WERI-Rb-1 (cell line): ENCODE data around the gene CPEB3.

Experiments
- DNase-seq: peaks from one replicate; pipeline ENCODE4 v3.0.0-alpha.2; 2020
- H3K27ac ChIP-seq: fragments of 250-450 bp; sonication (Bioruptor Pico); 2 replicates; pipeline ENCODE4 v1.5.1; 2020; ENCODE audit warnings: mild to moderate bottlenecking, moderate library complexity
- H3K27me3 ChIP-seq: fragments of 250-450 bp; sonication (Bioruptor Pico); 2 replicates; pipeline ENCODE4 v1.5.1; 2021; ENCODE audit warnings: mild to moderate bottlenecking, low read depth, moderate library complexity; ENCODE audit not compliant: insufficient read depth, severe bottlenecking
- H3K36me3 ChIP-seq: fragments of 250-450 bp; sonication (Bioruptor Pico); 2 replicates; pipeline ENCODE4 v1.5.1; 2020; ENCODE audit warnings: mild to moderate bottlenecking, moderate library complexity
- H3K4me3 ChIP-seq: 2 replicates; pipeline ENCODE4 v1.5.1; 2011; ENCODE audit warnings: low read depth, mild to moderate bottlenecking, control low read depth, low read length
- H3K9me3 ChIP-seq: fragments of 250-450 bp; sonication (Bioruptor Pico); 2 replicates; pipeline ENCODE4 v1.5.1; 2021; ENCODE audit warnings: mild to moderate bottlenecking, moderate library complexity; ENCODE audit not compliant: severe bottlenecking
- TF ChIP-seq, protein P1 (sequence below): IDR thresholded peaks from 2 replicates; pipeline ENCODE4 v1.5.1; 2011; ENCODE audit warnings: low read depth, mild to moderate bottlenecking, control low read depth, inconsistent platforms, low read length

The CPEB3 gene

DNA sequence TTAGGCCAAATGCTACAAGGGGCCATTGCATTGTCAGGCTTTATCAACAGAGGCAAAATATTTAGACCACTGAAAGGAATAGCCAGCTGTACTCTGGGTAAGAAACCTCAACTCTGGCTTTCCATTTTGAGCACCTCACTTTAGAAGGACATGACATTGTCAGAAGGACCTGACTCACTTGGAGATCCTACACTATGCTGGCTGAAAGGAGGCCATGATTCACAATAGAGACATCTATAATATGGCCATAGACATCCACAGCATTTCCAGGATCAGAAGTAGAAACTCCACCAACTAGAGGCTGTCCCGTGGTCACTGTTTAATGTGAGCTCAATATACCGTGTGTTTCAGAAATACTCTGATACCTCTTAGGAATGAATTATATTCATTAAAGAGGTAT, 226.4 kb downstream of the CPEB3 start:
- Histone ChIP-seq H3K27me3 (no peaks in the 10 kb centered on the region), H3K9me3 (no peaks in the 10 kb centered on the region), H3K36me3 (no peaks in the 10 kb centered on the region), H3K4me3 (no peak overlapping the region), H3K27ac (no peak overlapping the region)
- TF ChIP-seq, protein P1, sequence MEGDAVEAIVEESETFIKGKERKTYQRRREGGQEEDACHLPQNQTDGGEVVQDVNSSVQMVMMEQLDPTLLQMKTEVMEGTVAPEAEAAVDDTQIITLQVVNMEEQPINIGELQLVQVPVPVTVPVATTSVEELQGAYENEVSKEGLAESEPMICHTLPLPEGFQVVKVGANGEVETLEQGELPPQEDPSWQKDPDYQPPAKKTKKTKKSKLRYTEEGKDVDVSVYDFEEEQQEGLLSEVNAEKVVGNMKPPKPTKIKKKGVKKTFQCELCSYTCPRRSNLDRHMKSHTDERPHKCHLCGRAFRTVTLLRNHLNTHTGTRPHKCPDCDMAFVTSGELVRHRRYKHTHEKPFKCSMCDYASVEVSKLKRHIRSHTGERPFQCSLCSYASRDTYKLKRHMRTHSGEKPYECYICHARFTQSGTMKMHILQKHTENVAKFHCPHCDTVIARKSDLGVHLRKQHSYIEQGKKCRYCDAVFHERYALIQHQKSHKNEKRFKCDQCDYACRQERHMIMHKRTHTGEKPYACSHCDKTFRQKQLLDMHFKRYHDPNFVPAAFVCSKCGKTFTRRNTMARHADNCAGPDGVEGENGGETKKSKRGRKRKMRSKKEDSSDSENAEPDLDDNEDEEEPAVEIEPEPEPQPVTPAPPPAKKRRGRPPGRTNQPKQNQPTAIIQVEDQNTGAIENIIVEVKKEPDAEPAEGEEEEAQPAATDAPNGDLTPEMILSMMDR: no peak
- no peak for DNase-seq

DNA sequence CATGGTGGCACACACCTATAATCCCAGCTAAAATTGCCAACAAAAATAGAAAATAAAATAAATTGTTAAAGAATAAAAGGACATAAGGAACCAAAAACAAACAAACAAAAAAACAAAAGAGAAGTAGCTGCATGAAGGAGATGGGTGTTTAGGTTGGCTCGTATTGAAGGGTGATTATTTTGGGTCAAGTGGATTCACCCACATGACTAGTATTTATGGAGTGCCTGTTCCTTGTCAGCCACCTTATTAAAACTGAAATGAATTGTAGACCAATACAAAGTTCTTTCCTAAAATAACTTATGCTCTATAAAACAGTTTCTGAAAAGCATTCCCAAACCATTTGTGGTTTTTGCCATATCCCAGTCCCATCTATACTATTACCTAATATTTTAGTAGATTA, 228.6 kb downstream of the CPEB3 start:
- H3K36me3 ChIP-seq: no peaks in the 10 kb centered on the region

DNA sequence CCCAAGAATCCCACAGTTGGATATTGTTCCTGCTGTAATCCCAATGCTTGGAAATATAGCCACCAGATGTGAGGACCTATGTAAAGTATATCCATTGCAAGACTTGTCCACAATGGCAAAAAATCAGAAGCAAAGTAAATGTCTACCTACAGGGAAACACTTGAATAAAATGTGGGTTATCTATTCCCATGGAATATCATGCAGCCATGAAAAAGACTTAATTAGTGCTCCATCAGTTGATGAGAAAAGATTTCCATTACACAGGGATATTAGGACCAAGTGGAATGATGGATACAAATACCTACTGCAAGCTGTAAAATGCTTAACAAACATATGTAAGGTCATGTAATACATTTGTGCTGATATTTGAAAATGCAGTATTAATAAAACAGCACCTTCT, 236.1 kb downstream of the CPEB3 start:
- Histone ChIP-seq H3K9me3 (no peaks in the 10 kb centered on the region), H3K27me3 (no peaks in the 10 kb centered on the region), H3K36me3 (no peaks in the 10 kb centered on the region; the same call in 1 of the 2 replicates), H3K4me3 (no peak overlapping the region), H3K27ac (no peak overlapping the region)
- TF ChIP-seq, protein P1: no peak
- DNase-seq: no peak

More for the DNA sequence above, 228.6 kb downstream of the CPEB3 start:
- no peaks in the 10 kb centered on the region for H3K9me3 ChIP-seq
- H3K4me3 ChIP-seq: no peak overlapping the region
- TF ChIP-seq, protein P1: no peak
- H3K27ac ChIP-seq: no peak overlapping the region
- H3K27me3 ChIP-seq: no peaks in the 10 kb centered on the region
- DNase-seq: no peak

DNA sequence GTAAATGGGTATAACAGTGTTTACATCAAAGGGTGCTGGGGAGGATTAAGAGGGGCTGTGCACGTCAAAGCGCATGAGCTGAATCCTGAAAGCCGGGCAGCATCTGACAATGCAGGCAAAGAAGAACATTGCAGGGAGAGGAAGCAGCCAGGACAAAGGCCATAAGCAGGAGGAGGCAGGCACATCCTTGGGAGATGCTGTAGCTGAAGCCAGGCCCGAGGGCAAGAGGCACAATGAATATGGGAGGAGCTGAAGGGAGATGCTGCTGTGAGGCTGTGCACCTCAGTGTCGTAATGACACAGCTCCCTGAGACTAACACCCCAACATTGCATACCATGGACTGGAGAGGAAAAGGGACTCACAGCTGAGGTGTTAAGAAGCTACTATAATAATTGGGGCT, 238.1 kb downstream of the CPEB3 start:
- no peak overlapping the region for H3K27ac ChIP-seq
- H3K36me3 ChIP-seq: no peaks in the 10 kb centered on the region; the same call in 1 of the 2 replicates
- H3K9me3 ChIP-seq: no peaks in the 10 kb centered on the region
- TF ChIP-seq, protein P1: no peak
- no peak for DNase-seq
- no peak overlapping the region for H3K4me3 ChIP-seq
- no peaks in the 10 kb centered on the region for H3K27me3 ChIP-seq

DNA sequence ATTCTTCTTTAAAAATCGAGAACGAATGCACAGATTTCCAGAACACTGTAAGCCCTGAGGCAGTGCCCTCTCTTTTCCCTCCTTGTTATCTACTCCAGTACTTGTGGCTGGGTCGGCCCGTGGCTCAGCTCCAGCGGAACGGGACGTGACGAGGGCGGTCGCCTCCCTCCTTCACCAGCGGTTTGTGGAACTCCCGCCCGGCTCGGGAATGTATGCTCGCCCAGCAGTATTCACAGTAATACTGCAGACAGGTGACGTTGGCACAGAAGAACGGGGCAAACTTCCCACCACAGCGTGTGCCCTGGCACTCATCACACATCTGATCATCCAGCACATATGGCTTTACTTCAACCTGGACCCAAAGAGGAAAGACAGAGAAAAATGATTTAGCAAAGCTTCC, 238.8 kb downstream of the CPEB3 start:
- Histone ChIP-seq H3K4me3 (no peak overlapping the region), H3K27me3 (no peaks in the 10 kb centered on the region), H3K27ac (no peak overlapping the region), H3K9me3 (no peaks in the 10 kb centered on the region), H3K36me3 (no peaks in the 10 kb centered on the region; the same call in 1 of the 2 replicates)
- DNase-seq: no peak
- TF ChIP-seq, protein P1: no peak

DNA sequence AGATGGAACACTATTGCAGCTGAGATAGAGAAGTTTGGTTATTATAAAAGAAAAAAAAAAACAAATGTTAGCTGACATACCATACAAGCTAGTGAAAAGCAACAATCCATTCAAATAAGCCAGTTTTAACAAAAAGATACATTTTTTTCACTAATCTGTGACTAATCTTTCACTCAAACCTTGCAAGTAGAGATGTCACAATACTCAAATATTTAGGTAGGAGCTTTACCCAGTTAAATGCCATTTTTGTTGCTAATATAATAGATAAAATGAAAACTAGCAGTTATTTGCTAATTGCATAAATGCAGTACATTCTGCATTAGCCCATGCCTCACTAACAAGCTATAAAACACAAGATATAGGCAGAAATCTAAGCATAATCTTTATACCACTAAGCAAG, 243.7 kb downstream of the CPEB3 start:
- no peak overlapping the region for H3K27ac ChIP-seq
- H3K9me3 ChIP-seq: no peaks in the 10 kb centered on the region
- no peak overlapping the region for H3K4me3 ChIP-seq
- no peak for DNase-seq
- no peaks in the 10 kb centered on the region; the same call in 1 of the 2 replicates for H3K36me3 ChIP-seq
- no peaks in the 10 kb centered on the region for H3K27me3 ChIP-seq
- TF ChIP-seq, protein P1: no peak
